Omental fat pad (tissue), 4 donors: Measurements from ENCODE around the gene RFFL. TPM values are rescaled to one million over a fixed set of nuclear protein-coding genes. Genes with fewer than 3 reads are reported as not detected.
"Not testable (repeated sequence)": the region's sequence is repeated elsewhere in the genome, so short reads cannot be mapped to it uniquely, and the experiment has no call there.

Experiments used
- ATAC-seq: fragments of 150-250 bp; one replicate; pipeline ENCODE4 v1.9.1; 2016; ENCODE audit warnings: mild to moderate bottlenecking, moderate library complexity; ENCODE audit not compliant: low FRiP score
- DNase-seq: peaks from one replicate; pipeline ENCODE4 v3.0.0-alpha.2; 2019; ENCODE audit warnings: low spot score
- CTCF ChIP-seq, 3 donors: fragments of 450-650 bp; IDR thresholded peaks; one replicate each; pipeline ENCODE4 v1.5.1; 2016 to 2017; ENCODE audit warnings: antibody characterized with exemption in 3 of 3, mild to moderate bottlenecking in 3 of 3, moderate library complexity in 2 of 3
- total RNA-seq, 4 donors: library from RNA; depleted of rRNA; stranded (reverse); fragments of >200 nt; gene quantifications; one replicate each; pipeline ENCODE4 v1.1.0, GENCODE V29; 2016

Gene RFFL
- total RNA-seq, 4 donors from 2014 or later = 17.3 to 23.1 (median 19.7) TPM

GRCh38 chr17:35046740-35047283 lies 16.7 kb downstream of the RFFL start:
- TF ChIP-seq CTCF (IDR thresholded peaks at IDR 0.05) = no peak
- ATAC-seq (no peak), DNase-seq (no peak)

DNA sequence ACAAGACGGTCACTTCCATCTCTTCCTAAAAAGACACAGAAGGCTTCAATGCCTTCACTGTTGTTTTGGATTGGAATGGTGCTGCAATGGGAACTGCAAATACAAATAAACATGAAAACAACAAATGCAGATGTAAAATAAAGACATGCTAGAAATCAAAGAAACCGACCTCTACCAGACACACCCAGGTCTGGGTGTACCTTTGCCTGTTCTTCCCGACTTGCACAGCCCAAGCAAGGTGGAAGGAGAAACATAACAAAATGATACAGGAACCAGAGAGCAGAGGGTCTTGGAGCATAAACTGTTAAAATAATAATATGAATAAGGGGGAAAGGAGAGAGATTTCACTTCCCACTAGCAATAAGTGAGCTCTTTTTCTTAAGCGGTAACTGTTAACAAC lies 17.3 kb downstream of the RFFL start:
- DNase-seq (no peak), ATAC-seq (no peak)
- TF ChIP-seq CTCF (IDR thresholded peaks at IDR 0.05) = no peak

GRCh38 chr17:35045458-35045979 lies 18.0 kb downstream of the RFFL start:
- not testable (repeated sequence) for ATAC-seq, DNase-seq

- DNase-seq (no peak), ATAC-seq (no peak)
- TF ChIP-seq CTCF (IDR thresholded peaks at IDR 0.05) = no peak
Observed at GRCh38 chr17:35044181-35044580, 19.3 kb downstream of the RFFL start.

GRCh38 chr17:35041390-35041789 lies 22.1 kb downstream of the RFFL start:
- DNase-seq = no peak
- no peak for TF ChIP-seq CTCF (IDR thresholded peaks at IDR 0.05)
- no peak for ATAC-seq

- ATAC-seq (no peak), DNase-seq (no peak)
- no peak for TF ChIP-seq CTCF (IDR thresholded peaks at IDR 0.05)
Observed at GRCh38 chr17:35038453-35038852, 25.1 kb downstream of the RFFL start.

DNA sequence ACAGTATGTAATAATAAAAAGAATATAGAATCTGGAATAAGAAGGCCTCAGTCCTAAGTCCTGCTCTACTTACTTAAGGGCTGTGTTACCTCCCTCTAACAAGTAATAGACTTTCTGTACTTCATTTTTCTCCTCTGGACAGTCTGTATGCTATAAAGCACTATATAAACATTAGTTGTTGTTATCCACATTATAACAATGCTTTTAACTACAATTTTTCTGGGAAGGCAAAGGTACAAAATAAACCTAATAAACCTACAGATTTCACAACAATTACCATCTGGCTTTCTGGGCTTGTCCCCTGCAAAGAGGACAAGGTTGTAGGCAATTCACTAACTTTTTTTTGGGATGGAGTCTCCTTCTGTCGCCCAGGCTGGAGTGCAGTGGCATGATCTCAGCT lies 32.7 kb downstream of the RFFL start:
- no peak for ATAC-seq
- no peak for TF ChIP-seq CTCF (IDR thresholded peaks at IDR 0.05)
- no peak for DNase-seq
